Hematopoietic multipotent progenitor cell treated with erythropoietin and hydrocortisone succinate and interleukin-3 and kit ligand, for 17 days (in vitro differentiated cells): Measurements from ENCODE around the gene GPR18.
A peak's percentile ranks its signal among the peaks of the same experiment; 100 is the strongest.

Experiments
- DNase-seq: peaks from one replicate; pipeline ENCODE4 v3.0.0-alpha.2; 2015; ENCODE audit warnings: low spot score

The GPR18 gene

DNA sequence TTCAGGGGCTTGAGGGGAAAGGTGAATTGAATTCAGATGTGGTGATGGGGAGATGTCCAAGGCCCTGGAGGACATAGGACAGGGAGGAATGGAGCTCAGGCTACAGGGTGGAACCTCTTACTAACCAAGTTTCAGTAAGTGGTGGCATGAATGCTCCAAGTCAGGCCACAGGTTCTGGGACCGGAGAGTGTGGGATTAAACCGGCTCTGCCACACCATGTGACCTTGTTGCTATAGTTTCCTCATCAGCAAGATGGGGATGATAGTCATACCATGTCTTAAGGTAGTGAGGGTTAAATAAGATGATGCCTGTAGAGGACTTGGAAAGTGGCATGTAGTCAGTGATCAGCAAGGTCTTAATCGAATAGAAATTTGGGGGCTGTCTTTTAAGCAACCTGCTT, 32.7 kb upstream of the GPR18 start:
- DNase-seq = no peak

DNA sequence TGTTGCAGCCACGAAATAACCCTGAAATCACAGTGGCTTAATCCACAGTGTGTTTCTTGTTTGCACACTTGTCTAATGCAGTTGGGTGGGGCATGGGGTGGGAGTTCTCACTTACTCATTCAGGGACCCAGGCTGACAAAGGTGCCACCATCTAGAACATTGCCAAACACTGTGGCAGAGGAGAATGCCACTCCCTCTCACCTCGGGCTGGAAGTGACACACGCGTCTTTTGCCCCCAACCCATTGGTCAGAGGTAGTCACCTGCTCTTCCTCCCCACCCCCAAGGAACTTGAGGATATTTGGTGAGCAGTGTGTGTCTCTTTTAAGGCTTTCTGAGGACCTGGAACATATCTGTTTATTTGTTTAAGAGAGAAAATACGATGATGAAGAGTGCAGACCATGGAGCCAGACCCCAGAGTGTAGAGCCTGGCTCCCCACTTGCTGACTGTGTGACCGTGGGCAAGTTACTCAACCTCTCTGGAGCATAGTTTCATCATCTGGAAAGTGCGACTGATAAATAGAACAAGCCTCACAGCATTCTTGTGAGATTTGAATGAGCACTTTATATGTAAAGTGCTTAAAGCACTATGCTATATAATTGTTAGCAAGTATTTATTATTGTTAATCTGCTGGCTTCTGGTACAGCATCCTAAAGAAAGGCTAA, 31.6 kb upstream of the GPR18 start:
- no peak for DNase-seq

DNA sequence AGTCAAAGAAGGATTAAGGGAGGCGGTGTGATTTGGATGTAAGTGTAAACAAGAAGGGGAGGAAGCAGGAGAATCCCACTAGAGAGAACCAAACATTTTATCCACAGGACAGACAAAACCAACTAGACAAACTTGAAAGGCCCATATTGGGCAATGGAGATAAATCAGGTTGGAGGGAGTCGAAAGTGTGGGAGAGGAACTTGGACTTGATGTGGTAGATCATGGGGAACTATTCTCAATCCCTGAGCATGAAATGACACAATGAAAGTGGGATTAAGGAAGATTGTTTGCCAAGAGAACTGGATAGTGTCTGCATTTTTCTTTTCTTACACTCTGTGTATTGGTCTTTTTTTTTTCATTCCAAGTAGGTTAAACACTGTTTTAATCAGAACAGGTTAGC, 31.1 kb upstream of the GPR18 start:
- DNase-seq = no peak

DNA sequence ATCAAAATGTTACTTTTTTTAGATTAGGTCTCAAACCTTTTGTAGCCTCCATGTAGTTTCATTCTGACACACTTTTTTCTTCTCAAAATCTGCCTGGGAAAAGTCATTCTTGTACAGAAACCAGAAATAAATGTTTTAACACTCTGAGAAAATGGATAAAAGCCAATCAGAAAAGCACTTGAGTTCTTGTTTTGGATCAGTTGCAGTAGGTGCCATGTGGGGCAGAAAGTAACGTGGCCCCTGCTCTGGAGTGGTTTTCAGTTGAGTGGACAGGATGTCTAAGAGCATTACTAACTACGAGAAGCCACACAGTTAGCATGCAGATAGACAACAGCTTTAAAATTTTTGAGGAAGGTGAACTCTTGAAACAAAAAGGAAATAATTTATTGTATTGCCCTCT, 29.9 kb upstream of the GPR18 start:
- no peak for DNase-seq

DNA sequence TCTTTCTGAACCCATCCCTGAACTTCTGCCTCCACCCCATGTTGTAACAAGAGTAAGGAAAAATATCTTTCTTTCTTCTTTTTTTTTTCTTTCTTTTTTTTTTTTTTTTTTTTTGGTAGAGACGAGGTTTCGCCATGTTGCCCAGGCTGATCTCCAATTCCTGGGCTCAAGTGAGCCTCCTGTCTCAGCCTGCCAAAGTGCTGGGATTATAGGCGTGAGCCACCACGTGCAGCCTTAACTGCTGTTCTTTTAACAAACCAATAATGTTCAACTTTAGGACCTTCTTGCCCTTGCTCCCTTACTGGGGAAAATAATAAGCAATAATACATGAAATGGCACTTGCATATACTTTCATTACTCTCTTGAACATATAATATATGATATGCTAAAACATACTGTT, 29.4 kb upstream of the GPR18 start:
- no peak for DNase-seq

DNA sequence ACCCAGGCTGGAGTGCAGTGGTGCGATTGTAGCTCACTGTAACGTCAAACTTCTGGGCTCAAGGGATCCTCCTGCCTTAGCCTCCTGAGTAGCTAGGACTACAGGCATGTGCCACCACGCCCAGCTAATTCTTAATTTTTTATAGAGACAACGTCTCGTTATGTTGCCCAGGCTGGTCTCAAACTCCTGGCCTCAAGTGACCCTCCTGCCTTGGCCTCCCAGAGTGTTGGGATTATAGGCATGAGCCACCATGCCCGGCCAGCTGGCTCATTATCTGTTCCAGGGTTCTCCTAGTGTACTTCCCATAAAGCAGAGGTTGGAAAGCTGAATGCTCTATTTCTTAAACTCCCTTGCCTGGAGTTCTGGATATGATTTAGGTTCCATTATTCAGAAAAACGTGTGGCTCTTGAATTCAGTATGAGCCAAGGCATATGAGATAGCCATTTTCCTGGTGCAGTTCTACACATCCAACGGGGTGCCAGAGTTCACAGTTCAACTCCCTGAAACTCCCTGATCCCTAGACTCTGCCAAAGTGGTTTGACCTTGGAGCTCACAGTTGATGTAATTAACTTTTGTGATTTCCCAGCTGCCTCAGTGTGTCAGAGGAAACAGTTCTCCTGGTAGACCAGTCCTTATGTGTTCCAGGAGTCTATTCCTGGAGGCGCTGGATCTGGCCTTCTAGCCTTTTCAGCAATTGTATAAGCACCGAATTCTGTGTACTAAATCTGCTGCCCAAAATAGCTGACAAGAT, 27.4 kb upstream of the GPR18 start:
- DNase-seq = no peak

DNA sequence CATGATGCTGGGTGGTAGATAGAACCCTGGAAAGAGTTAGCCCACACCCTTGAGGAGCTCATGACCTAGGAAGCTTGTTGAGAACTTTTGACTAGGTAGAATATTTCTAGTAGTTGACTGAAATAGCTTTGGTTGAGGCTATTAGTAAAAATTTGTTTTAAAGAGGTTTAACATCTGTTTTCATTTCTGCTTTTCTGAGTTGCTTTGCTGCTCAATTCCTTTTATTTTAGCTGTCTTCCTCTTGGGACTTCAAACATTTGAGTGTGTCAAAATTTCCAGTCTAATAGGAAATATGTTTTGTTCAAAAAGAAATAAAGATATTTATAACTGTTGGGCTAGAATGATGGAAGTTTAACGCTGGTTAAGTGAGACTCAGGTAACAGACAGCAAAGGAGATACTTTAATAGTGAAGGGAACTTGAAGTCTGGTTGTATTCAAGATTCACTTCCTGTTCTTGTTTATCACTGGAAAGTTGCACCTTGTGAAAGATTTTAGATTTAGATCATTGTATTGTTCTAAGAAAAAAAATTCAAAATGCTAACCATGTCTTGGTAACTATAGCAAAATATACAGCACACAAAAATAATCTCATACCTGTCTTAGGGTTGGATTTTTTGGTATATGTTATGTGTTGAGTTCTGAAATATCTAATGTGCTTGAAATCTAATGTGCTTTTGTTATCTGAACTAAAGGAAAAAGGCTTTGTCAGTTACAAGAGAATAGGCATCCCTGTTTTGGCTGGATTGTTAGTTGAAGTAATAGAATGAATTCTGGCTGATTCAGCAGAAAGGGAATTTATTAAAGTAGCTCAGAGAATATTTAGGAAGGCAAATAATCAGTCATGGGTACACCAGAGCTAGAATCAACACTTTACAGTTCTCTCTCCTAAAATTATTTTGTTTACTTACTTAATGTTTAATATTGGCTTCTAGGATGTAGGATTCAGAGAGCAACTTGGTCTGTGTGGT, 24.4 kb upstream of the GPR18 start:
- DNase-seq = no peak

DNA sequence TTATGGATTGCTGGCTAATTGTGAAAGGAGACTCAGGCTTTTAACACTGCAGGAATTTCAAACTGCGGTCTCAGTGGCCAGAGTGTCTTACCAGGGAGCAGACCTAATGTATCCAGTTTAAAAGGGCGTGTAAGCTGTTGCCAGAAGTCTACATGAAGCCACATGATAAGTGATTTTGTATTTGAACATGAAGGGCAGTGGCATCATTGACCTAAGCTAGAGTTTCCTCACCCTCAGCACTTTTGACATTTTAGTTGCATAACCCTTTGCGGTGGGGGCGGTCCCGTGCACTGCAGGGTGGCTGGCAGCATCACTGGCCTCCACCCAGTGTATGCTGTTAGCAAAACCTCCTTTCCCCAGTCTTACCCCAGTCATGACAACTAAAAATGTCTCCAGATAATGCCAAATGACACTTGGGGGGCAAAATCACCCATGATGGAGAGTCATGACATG, 23.7 kb upstream of the GPR18 start:
- DNase-seq = no peak

DNA sequence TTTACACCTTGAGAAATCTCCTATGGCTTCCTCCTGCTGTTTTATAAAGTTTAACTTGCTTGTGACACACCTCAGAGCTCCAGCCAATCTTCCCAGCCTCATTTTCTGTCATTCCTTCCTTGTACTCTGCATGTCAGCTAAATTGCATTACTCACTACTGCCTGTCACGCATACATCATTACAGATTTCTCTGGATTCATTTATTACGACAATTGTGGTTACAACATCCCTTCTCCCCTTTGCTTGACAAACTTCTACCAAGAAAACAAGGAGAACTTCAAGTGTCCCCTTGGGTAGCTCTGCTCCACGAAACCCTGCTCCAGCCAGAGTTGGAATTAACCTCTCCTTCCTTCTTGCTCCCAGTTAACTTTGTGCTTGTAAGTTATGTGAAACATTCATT, 22.0 kb upstream of the GPR18 start:
- DNase-seq = no peak

DNA sequence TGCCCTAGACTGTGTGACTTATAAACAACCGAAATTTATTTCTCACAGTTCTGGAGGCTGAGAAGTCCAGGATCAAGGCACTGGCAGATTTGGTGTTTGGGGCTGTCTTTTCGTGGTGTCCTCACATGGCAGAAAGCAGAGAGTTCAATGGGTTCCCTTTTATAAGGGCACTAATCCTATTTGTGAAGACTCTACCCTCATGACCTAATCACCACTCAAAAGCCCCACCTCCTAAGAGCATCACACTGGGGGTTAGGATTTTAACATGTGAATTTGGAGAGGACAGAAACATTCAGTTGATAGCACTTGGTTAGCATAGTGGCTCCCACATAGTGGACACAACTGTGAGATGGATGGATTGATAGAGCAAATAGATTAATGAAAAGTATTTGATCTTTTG, 21.5 kb upstream of the GPR18 start:
- DNase-seq = no peak

DNA sequence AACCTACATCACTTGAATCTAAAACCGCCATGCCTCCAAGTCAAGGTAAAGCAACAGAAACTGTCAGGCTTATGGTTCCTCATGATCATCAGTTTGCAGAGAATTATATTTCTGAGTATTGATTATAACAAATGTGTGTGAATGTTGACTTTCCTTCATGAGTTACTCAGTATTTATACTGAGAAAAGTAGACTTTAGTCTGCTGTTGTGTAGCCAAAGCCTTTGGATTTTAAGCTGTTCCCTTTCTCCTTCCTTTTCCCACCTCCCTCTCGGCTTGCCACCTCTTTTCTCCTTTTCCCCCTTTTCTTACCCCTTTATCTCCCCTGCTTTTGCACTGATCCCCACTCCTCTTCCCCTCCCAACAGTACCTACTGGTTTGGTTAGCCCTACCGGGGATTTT, 20.7 kb upstream of the GPR18 start:
- DNase-seq = no peak

DNA sequence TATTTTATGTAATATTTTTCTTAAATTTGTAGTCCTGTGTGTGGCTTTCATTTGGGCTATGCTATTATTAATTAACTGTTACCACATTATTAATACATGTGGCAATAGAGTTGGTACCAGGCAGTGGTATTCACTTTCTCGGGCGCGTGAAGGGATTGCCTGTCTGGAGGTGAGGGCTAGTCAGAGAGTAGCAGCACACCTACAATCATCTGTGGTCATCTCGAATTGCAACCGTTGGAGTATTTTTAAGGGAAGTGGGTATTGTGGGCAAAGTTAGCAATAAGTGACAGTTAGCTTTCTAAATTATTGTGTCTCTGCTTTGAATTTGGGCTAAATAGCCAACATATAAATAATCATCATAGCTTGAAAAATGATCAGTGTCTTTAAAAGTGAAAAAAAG, 20.0 kb upstream of the GPR18 start:
- DNase-seq = no peak

DNA sequence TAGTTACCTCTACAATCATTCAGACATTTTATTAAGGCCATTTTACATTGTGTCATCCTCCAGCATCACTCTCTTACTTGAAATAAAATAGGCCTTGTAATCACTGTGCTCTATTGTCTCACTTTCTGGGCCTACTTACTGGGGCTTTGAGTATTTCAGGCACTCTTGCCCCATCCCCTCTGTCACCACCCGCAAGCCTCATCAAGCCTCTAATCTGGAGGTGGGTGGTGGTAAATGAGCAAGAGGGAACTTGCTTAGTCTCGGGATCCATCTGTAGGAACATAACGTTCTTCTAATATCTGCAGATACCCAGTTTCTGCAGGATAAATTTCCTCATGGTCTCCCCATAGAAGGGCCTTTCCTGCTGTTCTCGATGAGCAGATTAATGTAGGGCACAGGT, 19.4 kb upstream of the GPR18 start:
- DNase-seq = no peak

DNA sequence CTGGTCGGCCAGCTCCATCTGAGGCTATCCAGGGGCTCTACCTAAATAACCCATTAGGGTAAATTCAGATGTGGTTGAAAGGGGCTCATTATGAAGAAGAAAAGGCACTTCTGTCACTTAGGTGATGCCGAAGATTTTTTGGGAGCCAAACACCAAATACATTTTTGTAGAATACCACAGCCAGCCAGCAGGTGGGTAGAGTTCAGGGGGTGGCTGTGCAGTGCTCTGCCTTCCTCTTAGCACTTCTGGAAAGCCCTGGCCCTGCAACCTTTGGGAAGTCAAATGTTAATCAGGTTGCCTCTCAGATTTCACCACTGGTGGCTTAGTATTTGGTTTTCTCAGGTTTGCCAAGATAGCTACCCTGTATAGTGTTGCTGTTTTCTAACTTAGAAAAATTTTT, 18.5 kb upstream of the GPR18 start:
- no peak for DNase-seq

DNA sequence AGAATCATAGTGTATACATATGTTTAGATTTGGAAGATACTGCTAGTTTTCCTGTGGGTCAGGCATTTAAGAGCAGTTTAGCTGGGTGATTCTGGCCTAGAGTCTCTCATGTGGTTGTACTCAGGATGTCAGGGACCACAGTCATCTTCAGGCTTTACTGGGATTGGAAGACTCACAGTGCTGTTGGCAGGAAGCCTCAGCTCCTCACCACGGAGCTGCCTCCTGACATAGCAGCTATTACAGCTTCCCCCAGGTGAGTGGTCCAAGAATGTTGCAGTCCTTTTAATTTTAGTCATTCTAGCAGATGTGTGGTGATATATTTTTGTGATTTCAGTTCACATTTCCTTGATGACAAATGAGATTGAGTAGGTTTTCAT, 16.9 kb upstream of the GPR18 start:
- DNase-seq = no peak

DNA sequence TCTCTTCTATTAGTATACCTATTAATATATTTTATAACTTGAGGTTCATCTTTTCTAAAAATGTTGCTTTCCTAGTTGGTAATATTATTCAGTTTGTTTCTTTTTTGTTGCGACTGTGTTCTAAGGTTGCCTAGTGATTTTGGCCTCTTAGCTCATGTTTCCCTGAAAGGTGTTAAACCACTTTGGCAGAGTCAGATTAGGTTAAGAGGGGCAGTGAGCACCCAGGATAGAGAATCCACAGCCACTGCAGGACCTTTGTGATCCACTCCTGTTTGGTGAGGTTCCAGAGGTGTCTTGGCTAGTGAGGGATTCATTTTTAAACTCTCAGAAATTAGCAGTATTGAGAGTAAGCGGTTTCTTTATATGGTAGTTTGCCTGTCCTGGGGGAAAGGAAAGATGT, 14.9 kb upstream of the GPR18 start:
- DNase-seq = no peak

DNA sequence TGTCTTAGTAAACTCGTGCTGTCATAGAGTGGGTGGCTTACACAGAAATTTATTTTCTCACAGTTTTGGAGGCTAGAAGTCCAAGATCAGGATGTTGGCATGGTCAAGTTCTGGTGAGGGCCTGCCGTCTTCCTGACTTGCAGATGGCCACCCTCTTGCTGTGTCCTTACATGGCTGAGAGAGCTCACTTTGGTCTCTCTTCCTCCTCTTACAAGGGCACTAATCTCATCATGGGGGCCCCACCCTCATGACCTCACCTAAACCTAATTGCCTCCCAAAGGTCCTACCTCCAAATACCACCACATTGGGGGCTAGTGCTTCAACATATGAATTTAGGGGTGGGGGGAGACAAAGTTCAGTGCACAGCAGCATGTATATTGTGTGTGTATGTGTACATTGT, 14.3 kb upstream of the GPR18 start:
- DNase-seq = no peak

DNA sequence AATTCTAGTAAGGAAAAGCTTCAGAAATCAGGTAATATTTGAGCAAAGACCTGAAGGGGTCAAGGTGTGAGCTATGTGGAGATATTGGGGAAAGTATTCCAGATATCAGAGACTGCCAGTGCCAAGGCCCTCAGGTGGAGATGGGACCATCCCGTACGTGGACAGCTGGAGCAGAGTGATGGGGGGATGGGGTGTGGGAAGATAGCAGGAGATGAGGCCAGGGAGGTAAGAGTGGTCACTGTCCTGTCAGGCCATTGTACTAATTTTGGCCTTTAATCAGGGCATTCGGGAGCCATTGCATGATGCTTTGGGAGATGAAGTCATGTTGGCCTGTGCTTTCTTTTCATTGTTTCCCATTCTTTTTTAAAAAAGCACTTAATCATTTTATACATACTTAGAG, 13.1 kb upstream of the GPR18 start:
- DNase-seq = no peak

DNA sequence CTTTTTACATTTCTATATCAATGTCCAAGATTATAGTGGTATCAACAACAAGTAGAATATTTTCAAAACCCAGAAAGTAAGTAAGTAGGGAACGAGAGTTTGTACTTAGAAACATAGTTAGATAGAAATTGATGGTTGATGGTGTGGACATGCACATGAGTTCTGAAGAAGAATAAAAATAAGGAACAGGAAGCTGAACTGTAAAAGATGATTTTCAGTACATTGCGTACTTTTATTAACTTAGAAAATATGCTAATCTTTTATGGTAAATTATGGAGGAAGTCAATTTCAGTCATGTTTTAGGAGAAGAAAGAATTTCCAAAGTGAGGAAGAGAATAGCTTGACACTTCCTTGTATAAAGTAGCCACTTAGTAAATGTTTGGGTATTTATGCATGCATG, 12.3 kb upstream of the GPR18 start:
- no peak for DNase-seq

DNA sequence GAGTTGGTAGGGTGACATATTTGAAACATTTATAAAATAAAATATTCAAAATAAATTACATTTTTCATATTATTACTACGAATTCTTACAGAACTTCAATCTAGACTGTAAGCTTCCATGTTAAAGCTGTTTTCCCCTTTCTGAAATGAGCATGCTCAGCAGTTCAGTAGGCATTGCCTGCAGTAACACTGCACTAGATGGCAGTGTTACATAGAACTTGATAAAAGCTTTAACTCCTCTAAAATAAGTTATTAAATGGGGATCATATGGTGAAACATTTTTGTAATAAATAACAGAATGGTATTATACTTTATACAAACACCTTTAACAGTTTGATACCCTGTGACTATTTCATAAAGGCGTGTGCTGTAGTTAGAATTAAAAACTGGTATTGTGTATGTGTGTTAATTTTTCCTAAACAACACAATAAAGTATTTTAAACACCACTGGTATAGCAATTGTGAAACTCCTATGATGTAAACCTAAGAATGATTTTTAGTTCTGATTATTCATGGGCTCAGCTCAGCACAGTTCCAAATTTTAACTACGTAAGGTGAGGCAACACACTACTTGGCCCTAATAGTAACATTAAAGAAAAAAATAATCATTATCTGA, 11.6 kb upstream of the GPR18 start:
- DNase-seq = peak; percentile 53

DNA sequence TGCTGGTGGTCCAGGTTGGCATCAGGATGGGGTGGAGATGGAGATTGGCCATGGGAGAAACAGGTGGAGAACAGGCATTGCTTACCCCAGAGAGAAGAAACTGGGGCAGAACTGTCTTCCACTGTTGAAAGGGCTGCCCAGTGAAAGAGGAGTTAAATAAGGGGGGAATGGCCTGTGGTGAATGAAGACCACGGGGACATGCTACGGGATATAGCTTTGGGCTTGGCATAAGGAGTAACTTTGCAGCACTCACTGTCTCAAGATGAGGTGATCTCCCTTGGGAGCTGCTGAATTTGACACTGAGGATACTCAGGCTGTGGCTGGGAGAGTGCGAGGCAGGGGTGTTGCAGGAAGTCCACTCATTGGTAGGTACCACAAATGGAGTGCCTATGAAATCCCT, 10.6 kb upstream of the GPR18 start:
- no peak for DNase-seq

DNA sequence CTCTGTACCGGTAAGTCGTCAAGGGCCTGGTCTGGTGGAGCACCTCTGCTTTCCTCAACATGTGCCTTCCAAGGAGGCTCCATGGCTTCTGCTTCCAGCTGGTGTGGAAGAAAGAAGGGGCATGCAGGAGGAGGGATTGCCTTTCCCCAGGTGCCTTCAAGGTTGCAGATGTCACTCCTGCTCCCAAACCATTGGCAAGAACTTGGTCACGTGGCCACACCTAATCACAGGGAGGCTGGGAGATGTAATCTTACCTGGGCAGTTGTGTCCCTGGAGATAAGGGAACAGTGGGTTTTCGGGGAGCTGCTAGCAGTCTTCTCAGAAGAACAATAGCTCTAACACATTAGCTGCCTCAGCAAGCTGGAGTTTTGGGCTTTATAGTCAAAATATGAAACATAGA, 9.7 kb upstream of the GPR18 start:
- no peak for DNase-seq

DNA sequence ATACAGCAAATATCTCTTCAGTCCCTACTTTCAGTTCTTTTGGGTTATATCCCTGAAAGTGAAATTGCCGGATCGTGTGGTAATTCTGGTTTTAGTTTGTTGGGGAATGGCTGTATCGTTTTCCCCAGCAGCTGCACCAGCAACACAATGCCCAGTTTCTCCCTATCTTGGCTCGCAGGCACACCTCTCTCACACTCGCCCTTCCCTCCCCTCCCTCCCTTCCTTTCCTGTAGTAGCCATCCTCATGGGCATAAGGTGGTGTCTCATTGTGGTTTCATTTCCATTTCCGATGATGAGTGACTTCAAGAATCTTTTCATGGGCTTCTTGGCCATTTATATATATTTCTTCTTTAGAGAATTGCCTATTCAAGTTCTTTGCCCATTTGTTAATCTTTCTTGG, 8.6 kb upstream of the GPR18 start:
- DNase-seq = no peak
